ENCODE data around the gene PPP1R9A. TPM values are rescaled to one million over a fixed set of nuclear protein-coding genes. Genes with fewer than 3 reads are reported as not detected.

PPP1R9A gene
- total and polyA plus RNA-seq, 8 donors = 18.7 to 28.6 (median 24.3) TPM

DNA sequence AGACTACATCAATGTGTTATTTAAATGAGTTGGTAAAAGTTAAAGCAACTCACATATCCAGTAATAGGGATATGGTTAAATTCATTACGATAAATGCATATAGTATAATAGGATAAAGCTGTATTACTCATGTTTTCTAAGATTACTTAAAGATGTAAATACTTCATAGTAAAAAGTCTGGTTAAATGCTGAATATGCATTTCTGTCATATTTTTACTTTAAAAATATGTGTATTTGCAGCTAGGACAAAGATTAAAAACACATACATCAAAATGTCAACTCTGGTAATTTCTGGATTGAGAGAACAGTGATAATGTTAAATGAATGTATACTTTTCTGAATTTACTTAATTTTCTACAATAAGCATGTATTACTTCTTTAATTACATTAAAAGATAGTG is 15.1 kb downstream of the PPP1R9A start:
- Histone ChIP-seq H3K4me3 (no peak overlapping the region), H3K27ac (no peak overlapping the region), H3K36me3 (no peaks in the 10 kb centered on the region), H3K9me3 (no peaks in the 10 kb centered on the region), H3K4me1 (no peaks in the 10 kb centered on the region), H3K27me3 (no peaks in the 10 kb centered on the region)
- DNase-seq (no peak), ATAC-seq (no peak)
- TF ChIP-seq, protein P1, sequence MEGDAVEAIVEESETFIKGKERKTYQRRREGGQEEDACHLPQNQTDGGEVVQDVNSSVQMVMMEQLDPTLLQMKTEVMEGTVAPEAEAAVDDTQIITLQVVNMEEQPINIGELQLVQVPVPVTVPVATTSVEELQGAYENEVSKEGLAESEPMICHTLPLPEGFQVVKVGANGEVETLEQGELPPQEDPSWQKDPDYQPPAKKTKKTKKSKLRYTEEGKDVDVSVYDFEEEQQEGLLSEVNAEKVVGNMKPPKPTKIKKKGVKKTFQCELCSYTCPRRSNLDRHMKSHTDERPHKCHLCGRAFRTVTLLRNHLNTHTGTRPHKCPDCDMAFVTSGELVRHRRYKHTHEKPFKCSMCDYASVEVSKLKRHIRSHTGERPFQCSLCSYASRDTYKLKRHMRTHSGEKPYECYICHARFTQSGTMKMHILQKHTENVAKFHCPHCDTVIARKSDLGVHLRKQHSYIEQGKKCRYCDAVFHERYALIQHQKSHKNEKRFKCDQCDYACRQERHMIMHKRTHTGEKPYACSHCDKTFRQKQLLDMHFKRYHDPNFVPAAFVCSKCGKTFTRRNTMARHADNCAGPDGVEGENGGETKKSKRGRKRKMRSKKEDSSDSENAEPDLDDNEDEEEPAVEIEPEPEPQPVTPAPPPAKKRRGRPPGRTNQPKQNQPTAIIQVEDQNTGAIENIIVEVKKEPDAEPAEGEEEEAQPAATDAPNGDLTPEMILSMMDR (IDR thresholded peaks at IDR 0.05) = no peak
- intact Hi-C loops (cut with DNase I) = no loop called here

GRCh38 chr7:94923412-94923811 is 16.0 kb downstream of the PPP1R9A start:
- Histone ChIP-seq H3K4me1 (no peaks in the 10 kb centered on the region), H3K9me3 (no peaks in the 10 kb centered on the region), H3K27ac (no peak overlapping the region), H3K4me3 (no peak overlapping the region), H3K27me3 (no peaks in the 10 kb centered on the region), H3K36me3 (no peaks in the 10 kb centered on the region)
- DNase-seq (no peak), ATAC-seq (no peak)
- TF ChIP-seq, protein P1 (IDR thresholded peaks at IDR 0.05) = no peak
- intact Hi-C loops (cut with DNase I) = no loop called here

DNA sequence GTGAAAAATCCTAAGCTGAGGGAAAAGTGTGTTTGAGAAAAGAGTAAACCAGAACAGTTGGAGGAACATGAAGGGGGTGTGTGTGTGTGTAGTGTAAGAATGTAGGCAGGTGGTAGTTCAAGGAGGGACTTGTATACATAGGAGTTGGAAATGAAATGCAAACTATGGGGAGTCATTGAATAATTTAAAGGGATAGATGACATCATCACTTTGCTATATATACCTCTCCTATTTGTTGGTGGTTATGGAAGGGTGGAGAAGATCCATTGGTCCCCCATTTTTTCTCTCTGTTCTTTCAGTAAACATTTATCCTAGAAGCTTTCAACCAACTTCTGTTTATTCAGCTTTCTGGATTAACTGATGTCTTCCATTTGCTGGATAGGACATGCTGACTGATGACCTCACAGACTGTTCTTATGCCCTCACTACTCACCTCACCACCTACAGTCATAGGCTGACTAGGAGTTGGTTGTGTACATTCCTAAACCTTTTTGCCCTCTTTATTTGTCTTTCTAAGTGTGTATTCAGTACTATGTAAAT is 20.8 kb downstream of the PPP1R9A start:
- Histone ChIP-seq H3K36me3 (no peaks in the 10 kb centered on the region), H3K4me3 (no peak overlapping the region), H3K9me3 (no peaks in the 10 kb centered on the region), H3K27me3 (no peaks in the 10 kb centered on the region), H3K4me1 (no peaks in the 10 kb centered on the region), H3K27ac (no peak overlapping the region)
- DNase-seq = no peak
- TF ChIP-seq, protein P1 (IDR thresholded peaks at IDR 0.05) = no peak
- ATAC-seq = no peak
- intact Hi-C loops (cut with DNase I) = no loop called here

DNA sequence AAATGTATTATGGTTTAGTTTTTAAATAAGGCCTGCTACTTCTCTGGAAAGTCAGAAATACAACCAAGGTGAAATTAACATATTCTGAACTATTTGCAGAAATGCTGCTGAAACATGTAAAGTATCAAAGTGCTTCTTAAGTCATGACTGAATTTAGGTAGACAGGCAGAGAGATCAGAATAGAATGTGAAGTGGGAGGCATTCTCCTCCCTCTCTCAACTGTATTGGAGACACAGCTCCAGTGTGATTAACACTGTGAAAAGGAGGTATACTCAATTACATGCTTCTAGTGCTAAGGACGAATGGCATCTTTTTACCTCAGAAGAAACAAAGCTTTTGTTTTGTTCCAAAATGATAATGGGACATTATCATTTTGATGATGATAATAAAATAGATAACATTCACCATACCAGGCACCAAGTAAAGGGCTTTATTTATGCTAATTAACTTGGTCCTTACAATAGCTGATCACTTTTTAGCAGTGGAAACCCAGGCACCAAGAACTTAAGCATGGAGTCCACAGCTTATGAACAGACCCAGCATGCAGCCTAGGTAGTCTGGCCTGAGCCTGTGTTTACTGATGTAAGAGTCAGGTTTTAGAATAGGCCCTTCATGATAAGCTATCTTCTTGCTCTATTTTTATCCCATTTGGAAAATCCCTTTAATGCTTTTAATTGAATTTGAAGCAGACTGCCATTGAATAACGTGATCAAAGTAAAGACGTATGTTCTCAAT is 26.0 kb downstream of the PPP1R9A start:
- intact Hi-C loops (cut with DNase I) = no loop called here
- TF ChIP-seq, protein P1 (IDR thresholded peaks at IDR 0.05) = no peak
- ATAC-seq = peak; percentile 41

GRCh38 chr7:94939395-94939794 is 32.0 kb downstream of the PPP1R9A start:
- ATAC-seq = no peak
- intact Hi-C loops (cut with DNase I) = no loop called here
- no peaks in the 10 kb centered on the region for H3K36me3 ChIP-seq

More for the DNA sequence above, 26.0 kb downstream of the PPP1R9A start:
- Histone ChIP-seq H3K9me3 (no peaks in the 10 kb centered on the region), H3K4me1 (no peaks in the 10 kb centered on the region), H3K27ac (no peak overlapping the region), H3K4me3 (no peak overlapping the region), H3K36me3 (no peaks in the 10 kb centered on the region), H3K27me3 (no peaks in the 10 kb centered on the region)
- DNase-seq = no peak

More at GRCh38 chr7:94939395-94939794, 32.0 kb downstream of the PPP1R9A start:
- no peak for DNase-seq
- Histone ChIP-seq H3K27me3 (no peaks in the 10 kb centered on the region), H3K4me3 (no peak overlapping the region), H3K27ac (no peak overlapping the region), H3K4me1 (no peaks in the 10 kb centered on the region), H3K9me3 (no peaks in the 10 kb centered on the region)
- TF ChIP-seq, protein P1 (IDR thresholded peaks at IDR 0.05) = no peak
